GM12878 (cell line): ENCODE results near the gene GTPBP1. TPM values are rescaled to one million over a fixed set of nuclear protein-coding genes. Genes with fewer than 3 reads are reported as not detected.

Experiments
- ATAC-seq: fragments of 200-7000 bp; cut with Tn5 transposase; 3 replicates; pipeline ENCODE4 v1.9.1; 2020; ENCODE audit warnings: mild to moderate bottlenecking, moderate library complexity
- BruUV-seq: library from RNA; stranded (reverse); fragments of 400-500 nt; replicated peaks from 2 replicates; lab custom pipeline; 2021; lab: Mats Ljungman, UMichigan
- CTCF ChIA-PET: fragments of 300-600 bp; sonication (Branson Sonifier 250); formaldehyde crosslinking; extraction: SDS; loops from one replicate; lab custom pipeline; 2021; ENCODE audit warnings: inconsistent platforms; lab: Yijun Ruan, JAX
- POLR2A ChIA-PET: fragments of 350-600 bp; formaldehyde crosslinking; extraction: SDS; loops from one replicate; lab custom pipeline; 2021; ENCODE audit warnings: inconsistent platforms; lab: Charles Lee
- RAD21 ChIA-PET: fragments of 300-600 bp; sonication (Branson Sonifier 250); formaldehyde crosslinking; loops from one replicate; lab custom pipeline; 2023; ENCODE audit warnings: antibody characterized with exemption; ENCODE audit not compliant: unreplicated experiment; lab: Charles Lee
- SMC1A ChIA-PET: fragments of 300-600 bp; sonication (Branson Sonifier 250); formaldehyde crosslinking; loops from one replicate; lab custom pipeline; 2023; ENCODE audit not compliant: unreplicated experiment, uncharacterized antibody; lab: Charles Lee
- DNase-seq: peaks from one replicate; pipeline ENCODE4 v3.0.0-alpha.2; 2011; ENCODE audit warnings: low read depth, low spot score
- FAIRE-seq: peaks from 3 replicates; lab custom pipeline; 2011; peaks lifted over from hg19 to GRCh38; lab: Jason Lieb, UNC
- H2AFZ ChIP-seq: 2 replicates; pipeline ENCODE4 v1.6.0; 2011; ENCODE audit warnings: low read depth, low read length, control low read depth; ENCODE audit not compliant: control insufficient read depth
- H3K27ac ChIP-seq: 2 replicates; pipeline ENCODE4 v1.5.1; 2011; ENCODE audit warnings: control low read depth; ENCODE audit not compliant: control insufficient read depth, insufficient read depth
- H3K27me3 ChIP-seq, 2 experiments: replicated peaks in 1 of 2; 2 replicates each; pipeline versions ENCODE4 v1.6.0 to v1.6.1; 2011; ENCODE audit warnings: low read length in 1 of 2; ENCODE audit not compliant: control insufficient read depth in 2 of 2, insufficient read depth in 2 of 2
- H3K36me3 ChIP-seq, 2 experiments: 2 replicates each; pipeline ENCODE4 v1.5.1; 2011; ENCODE audit warnings: low read length in 1 of 2; ENCODE audit not compliant: control insufficient read depth in 2 of 2, insufficient read depth in 2 of 2
- H3K4me1 ChIP-seq: 2 replicates; pipeline ENCODE4 v1.6.1; 2011; ENCODE audit warnings: mild to moderate bottlenecking, low read length, moderate library complexity, mixed read lengths; ENCODE audit not compliant: control insufficient read depth, insufficient read depth
- H3K4me2 ChIP-seq: 2 replicates; pipeline ENCODE4 v1.6.0; 2011; ENCODE audit warnings: control low read depth; ENCODE audit not compliant: control insufficient read depth, insufficient read depth
- H3K4me3 ChIP-seq: fragments of 200-600 bp; sonication (generic); 2 replicates; pipeline ENCODE4 v1.5.1; 2016
- H3K79me2 ChIP-seq: 2 replicates; pipeline ENCODE4 v1.6.0; 2011; ENCODE audit warnings: low read length; ENCODE audit not compliant: control insufficient read depth, insufficient read depth
- H3K9ac ChIP-seq: 2 replicates; pipeline ENCODE4 v1.8.0; 2011; ENCODE audit warnings: low read length, control low read depth, mixed read lengths; ENCODE audit not compliant: control insufficient read depth, insufficient read depth
- H3K9me3 ChIP-seq: replicated peaks from 3 replicates; pipeline ENCODE4 v1.5.1; 2011; ENCODE audit warnings: mild to moderate bottlenecking, low read length; ENCODE audit not compliant: control insufficient read depth, insufficient read depth
- H4K20me1 ChIP-seq: 2 replicates; pipeline ENCODE4 v1.6.0; 2011; ENCODE audit not compliant: control insufficient read depth, insufficient read depth
- BACH1 ChIP-seq: fragments of 450-650 bp; IDR thresholded peaks from 2 replicates; pipeline ENCODE4 v1.6.1; 2017; ENCODE audit warnings: mild to moderate bottlenecking, borderline replicate concordance
- BHLHE40 ChIP-seq, 2 experiments: fragments of 450-650 bp in 1 of 2; IDR thresholded peaks; 2 replicates each; pipeline ENCODE4 v1.6.1; 2011 to 2017; ENCODE audit warnings: low read depth in 2 of 2, borderline replicate concordance in 1 of 2, improper control_type of control experiment in 1 of 2, low read length in 1 of 2, mild to moderate bottlenecking in 1 of 2
- ETV6 ChIP-seq, 2 experiments: fragments of 450-650 bp in 1 of 2; IDR thresholded peaks in 1 of 2; conservative IDR thresholded peaks in 1 of 2; 2 replicates each; pipeline ENCODE4 v1.6.1; 2014; ENCODE audit warnings: antibody characterized with exemption in 1 of 2, borderline replicate concordance in 1 of 2, low read depth in 1 of 2, mild to moderate bottlenecking in 1 of 2, moderate library complexity in 1 of 2
- FOS ChIP-seq: IDR thresholded peaks from 3 replicates; pipeline ENCODE4 v1.6.1; 2011; ENCODE audit warnings: borderline replicate concordance; ENCODE audit not compliant: insufficient read length; ENCODE audit errors: extremely low read depth
- IKZF2 ChIP-seq, 2 experiments: fragments of 450-650 bp; IDR thresholded peaks; 2 replicates each; pipeline ENCODE4 v1.6.1; 2017; ENCODE audit warnings: mild to moderate bottlenecking in 2 of 2, moderate library complexity in 2 of 2
- NFIC ChIP-seq: IDR thresholded peaks from 2 replicates; pipeline ENCODE4 v1.6.1; 2012; ENCODE audit warnings: low read depth, mild to moderate bottlenecking, inconsistent platforms, low read length, moderate library complexity
- PBX3 ChIP-seq: IDR thresholded peaks from 2 replicates; pipeline ENCODE4 v1.6.1; 2011; ENCODE audit warnings: mild to moderate bottlenecking, low read depth, low read length, moderate library complexity; ENCODE audit not compliant: insufficient replicate concordance
- SUZ12 ChIP-seq: fragments of 200-600 bp; sonication (generic); IDR thresholded peaks from one replicate; pipeline ENCODE4 v1.6.1; 2018; ENCODE audit warnings: antibody characterized with exemption, mild to moderate bottlenecking; ENCODE audit not compliant: unreplicated experiment
- ZBTB11 ChIP-seq: fragments of 450-650 bp; formaldehyde crosslinking; IDR thresholded peaks from 2 replicates; pipeline ENCODE4 v1.5.0; 2022; ENCODE audit warnings: mild to moderate bottlenecking, missing genetic modification characterization
- WGBS: methylation state at CpG from one replicate; pipeline ENCODE4 v1.1.6; 2016; ENCODE audit warnings: low lambda C conversion rate; ENCODE audit not compliant: insufficient replicate concordance, insufficient coverage; ENCODE audit errors: missing lambda C conversion rate; 5-methylcytosine and 5-hydroxymethylcytosine counted together
- in situ Hi-C: fragments of 300-500 bp; cut with MboI; formaldehyde crosslinking; loops from 9 replicates; pipeline ENCODE4 v1.14.3; 2018; ENCODE audit warnings: mixed read lengths
- intact Hi-C: fragments of 100-400 bp; cut with micrococcal nuclease; formaldehyde crosslinking; loops from one replicate; pipeline ENCODE4 v1.14.2; 2022; ENCODE audit not compliant: unreplicated experiment
- polyA plus RNA-seq, 11 experiments: library from polyadenylated mRNA; depleted of rRNA in 4 of 11; unstranded in 6 of 11; stranded (reverse) in 5 of 11; fragments of >200 nt; fragmentation: Nextera tagmentation in 4 of 11; fragmentation: Illumina TruSeq in 1 of 11; extraction: Ambion mirVana in 4 of 11; extraction: Trizol in 1 of 11; gene quantifications; 1 replicate in 1 of 11; 2 replicates in 10 of 11; pipeline versions ENCODE4 v1.2.1 to v1.2.3, GENCODE V29; 2011 to 2016; ENCODE audit warnings: inconsistent platforms in 2 of 11, missing spikeins in 2 of 11, low read depth in 1 of 11
- total RNA-seq, 4 experiments: library from RNA; depleted of rRNA in 3 of 4; stranded (reverse); fragments of >200 nt in 3 of 4; fragmentation: Illumina TruSeq in 1 of 4; extraction: Trizol in 1 of 4; gene quantifications; 2 replicates each; pipeline versions ENCODE4 v1.2.1 to v1.2.3, GENCODE V29; 2013 to 2021
- TF ChIP-seq, protein P1 (sequence below): fragments of 450-650 bp; IDR thresholded peaks from 2 replicates; pipeline ENCODE4 v1.6.1; 2018; ENCODE audit warnings: borderline replicate concordance, mild to moderate bottlenecking; ENCODE audit not compliant: partially characterized antibody
- TF ChIP-seq, protein P2 (sequence below): fragments of 450-650 bp; IDR thresholded peaks from 2 replicates; pipeline ENCODE4 v1.6.1; 2018; ENCODE audit warnings: mild to moderate bottlenecking, low read depth, moderate library complexity; ENCODE audit not compliant: partially characterized antibody

The GTPBP1 gene
- total and polyA plus RNA-seq, 10 of the 15 experiments (the other 5 are each of a cell fraction or from before 2014, with no cell fraction given), result 0.89 to 63.1 (median 34.2) TPM

DNA sequence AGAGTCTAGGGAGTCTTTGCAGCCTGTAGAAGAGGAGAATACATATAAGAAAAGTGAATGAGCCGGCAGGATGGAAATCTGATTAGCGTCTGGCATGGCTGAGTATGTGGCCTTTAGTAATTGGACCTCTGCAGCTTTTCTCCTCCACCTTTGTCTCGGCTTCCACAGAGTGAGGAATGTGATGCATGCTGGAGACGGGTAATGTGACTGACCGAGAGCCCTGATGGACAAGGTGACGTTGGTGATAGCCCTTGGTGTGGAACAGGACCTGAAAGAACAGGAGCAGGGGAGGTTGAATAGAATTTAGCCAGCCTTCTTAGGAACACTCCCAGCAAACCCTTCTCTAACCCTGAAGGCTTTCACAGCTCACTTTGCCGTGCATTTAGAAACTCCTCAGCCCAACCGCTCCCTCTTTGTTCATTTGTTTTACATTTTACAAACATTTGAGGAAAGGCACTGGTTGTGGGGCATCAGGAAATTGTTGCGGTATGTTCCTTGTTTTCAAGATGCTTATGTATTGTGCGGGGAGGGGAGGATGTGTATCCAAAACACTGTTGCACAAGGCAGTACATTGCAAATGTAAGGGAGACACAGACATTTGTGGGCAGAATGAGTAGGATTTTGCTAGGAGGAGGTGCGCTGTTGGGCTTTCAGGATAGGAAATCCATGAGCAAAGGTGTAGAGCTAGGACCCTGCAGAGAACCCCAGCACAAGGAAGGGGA, 6.9 kb downstream of the GTPBP1 start:
- Histone ChIP-seq H3K36me3 (peaks cover 21 to 32% of the 10 kb centered on the region in 2 experiments), H3K4me1 (peaks cover 17% of the 10 kb centered on the region), H4K20me1 (peaks cover 24% of the 10 kb centered on the region), H3K9ac (no peak overlapping the region), H3K79me2 (peaks cover 71% of the 10 kb centered on the region), H3K4me3 (no peak overlapping the region), H3K4me2 (peak overlapping the region; percentile 8; the same call in 1 of the 2 replicates), H3K27me3 (no peaks in the 10 kb centered on the region), H3K27ac (no peak overlapping the region), H3K9me3 (no peaks in the 10 kb centered on the region), H2AFZ (no peak overlapping the region)
- intact Hi-C loops, result no loop called here
- ATAC-seq, result no peak
- BruUV-seq, result no TSS peak
- in situ Hi-C loops, result no loop called here
- DNase-seq, result no peak
- ChIA-PET POLR2A (interaction anchor here (1.7 kb wide), 1 partner anchor 16 kb away, joined by 4 read pairs; no protein-coding TSS in a partner anchor), CTCF (no interaction called here), RAD21 (no interaction called here), SMC1A (interaction anchor here (1.2 to 1.5 kb wide), 2 partner anchors 12 to 15 kb away, joined by 3 to 5 read pairs; no protein-coding TSS in a partner anchor)
- no peak for FAIRE-seq
- 94% methylated on average over 11 of the region's 11 CpGs for WGBS
- TF ChIP-seq FOS (no peak), BHLHE40 (IDR thresholded peaks at IDR 0.05; ENCODE audit: borderline replicate concordance in 1 of 2, low read depth in 2 of 2, low read length in 1 of 2) (no peak), ETV6 (conservative IDR thresholded peaks at IDR 0.05 in 1 of 2, IDR thresholded peaks at IDR 0.05 in 1 of 2; ENCODE audit: borderline replicate concordance in 1 of 2, low read depth in 1 of 2) (no peak), IKZF2 (IDR thresholded peaks at IDR 0.05) (no peak), ZBTB11 (no peak), PBX3 (no peak), BACH1 (no peak), SUZ12 (no peak), NFIC (no peak)
- TF ChIP-seq, protein P1, sequence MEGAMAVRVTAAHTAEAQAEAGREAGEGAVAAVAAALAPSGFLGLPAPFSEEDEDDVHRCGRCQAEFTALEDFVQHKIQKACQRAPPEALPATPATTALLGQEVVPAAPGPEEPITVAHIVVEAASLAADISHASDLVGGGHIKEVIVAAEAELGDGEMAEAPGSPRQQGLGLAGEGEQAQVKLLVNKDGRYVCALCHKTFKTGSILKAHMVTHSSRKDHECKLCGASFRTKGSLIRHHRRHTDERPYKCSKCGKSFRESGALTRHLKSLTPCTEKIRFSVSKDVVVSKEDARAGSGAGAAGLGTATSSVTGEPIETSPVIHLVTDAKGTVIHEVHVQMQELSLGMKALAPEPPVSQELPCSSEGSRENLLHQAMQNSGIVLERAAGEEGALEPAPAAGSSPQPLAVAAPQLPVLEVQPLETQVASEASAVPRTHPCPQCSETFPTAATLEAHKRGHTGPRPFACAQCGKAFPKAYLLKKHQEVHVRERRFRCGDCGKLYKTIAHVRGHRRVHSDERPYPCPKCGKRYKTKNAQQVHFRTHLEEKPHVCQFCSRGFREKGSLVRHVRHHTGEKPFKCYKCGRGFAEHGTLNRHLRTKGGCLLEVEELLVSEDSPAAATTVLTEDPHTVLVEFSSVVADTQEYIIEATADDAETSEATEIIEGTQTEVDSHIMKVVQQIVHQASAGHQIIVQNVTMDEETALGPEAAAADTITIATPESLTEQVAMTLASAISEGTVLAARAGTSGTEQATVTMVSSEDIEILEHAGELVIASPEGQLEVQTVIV, result no peak
- TF ChIP-seq, protein P2, sequence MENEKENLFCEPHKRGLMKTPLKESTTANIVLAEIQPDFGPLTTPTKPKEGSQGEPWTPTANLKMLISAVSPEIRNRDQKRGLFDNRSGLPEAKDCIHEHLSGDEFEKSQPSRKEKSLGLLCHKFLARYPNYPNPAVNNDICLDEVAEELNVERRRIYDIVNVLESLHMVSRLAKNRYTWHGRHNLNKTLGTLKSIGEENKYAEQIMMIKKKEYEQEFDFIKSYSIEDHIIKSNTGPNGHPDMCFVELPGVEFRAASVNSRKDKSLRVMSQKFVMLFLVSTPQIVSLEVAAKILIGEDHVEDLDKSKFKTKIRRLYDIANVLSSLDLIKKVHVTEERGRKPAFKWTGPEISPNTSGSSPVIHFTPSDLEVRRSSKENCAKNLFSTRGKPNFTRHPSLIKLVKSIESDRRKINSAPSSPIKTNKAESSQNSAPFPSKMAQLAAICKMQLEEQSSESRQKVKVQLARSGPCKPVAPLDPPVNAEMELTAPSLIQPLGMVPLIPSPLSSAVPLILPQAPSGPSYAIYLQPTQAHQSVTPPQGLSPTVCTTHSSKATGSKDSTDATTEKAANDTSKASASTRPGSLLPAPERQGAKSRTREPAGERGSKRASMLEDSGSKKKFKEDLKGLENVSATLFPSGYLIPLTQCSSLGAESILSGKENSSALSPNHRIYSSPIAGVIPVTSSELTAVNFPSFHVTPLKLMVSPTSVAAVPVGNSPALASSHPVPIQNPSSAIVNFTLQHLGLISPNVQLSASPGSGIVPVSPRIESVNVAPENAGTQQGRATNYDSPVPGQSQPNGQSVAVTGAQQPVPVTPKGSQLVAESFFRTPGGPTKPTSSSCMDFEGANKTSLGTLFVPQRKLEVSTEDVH, result no peak
